Lower leg skin (tissue), 3 donors: Measurements from ENCODE around the gene DIRAS1.

Experiments used
- CTCF ChIP-seq, 3 donors: fragments of 450-650 bp; IDR thresholded peaks; one replicate each; pipeline ENCODE4 v1.5.1; 2016; ENCODE audit warnings: antibody characterized with exemption in 3 of 3, mild to moderate bottlenecking in 3 of 3, moderate library complexity in 2 of 3
- POLR2A ChIP-seq, 2 donors: fragments of 450-650 bp; IDR thresholded peaks; one replicate each; pipeline ENCODE4 v1.6.1; 2016 to 2017; ENCODE audit warnings: antibody characterized with exemption in 2 of 2, mild to moderate bottlenecking in 1 of 2, moderate library complexity in 1 of 2

DNA sequence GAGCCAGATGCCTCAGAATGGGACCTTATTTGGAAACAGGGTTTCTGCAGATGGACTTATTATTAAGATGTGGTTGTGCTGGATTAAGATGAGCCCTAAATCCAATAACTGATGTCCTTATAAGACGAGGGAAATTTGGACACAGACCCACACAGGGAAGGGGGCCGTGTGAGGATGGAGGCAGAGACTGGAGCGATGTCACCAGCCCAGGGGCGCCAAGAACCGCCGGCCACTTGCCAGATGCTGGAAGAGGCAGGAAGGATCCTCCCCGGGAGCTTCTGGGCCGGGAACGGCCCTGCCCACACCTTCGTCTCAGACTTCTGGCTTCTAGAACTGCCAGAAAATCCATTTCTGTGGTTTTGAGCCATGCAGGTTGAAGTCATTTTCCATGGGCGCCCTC lies 45.3 kb downstream of the DIRAS1 start:
- no peak for TF ChIP-seq POLR2A (IDR thresholded peaks at IDR 0.05)
- TF ChIP-seq CTCF (IDR thresholded peaks at IDR 0.05) = no peak
